SU-DHL-6 (cell line): ENCODE results near the gene CSNK1A1.

Source experiments
- H2AFZ ChIP-seq: fragments of 200-600 bp; sonication (generic); 2 replicates; pipeline ENCODE4 v1.6.1; 2014; ENCODE audit warnings: low read depth, mild to moderate bottlenecking, moderate library complexity, mixed read lengths, antibody characterized with exemption, low read length; ENCODE audit not compliant: severe bottlenecking
- H3F3A ChIP-seq: fragments of 200-600 bp; shearing (Covaris generic); 2 replicates; pipeline ENCODE4 v1.6.0; 2016; ENCODE audit warnings: antibody characterized with exemption, mild to moderate bottlenecking; ENCODE audit not compliant: insufficient read depth
- H3K27ac ChIP-seq: fragments of 200-600 bp; sonication (generic); 2 replicates; pipeline ENCODE4 v1.5.1; 2016; ENCODE audit warnings: low read depth, mild to moderate bottlenecking, low read length, moderate library complexity, mixed read lengths
- H3K27me3 ChIP-seq: fragments of 200-600 bp; sonication (generic), shearing (Covaris generic); 2 replicates; pipeline ENCODE4 v1.6.0; 2014; ENCODE audit warnings: mild to moderate bottlenecking, low read length
- H3K36me3 ChIP-seq: fragments of 200-600 bp; sonication (generic); 2 replicates; pipeline ENCODE4 v1.6.1; 2014; ENCODE audit warnings: mild to moderate bottlenecking, low read length, mixed read lengths
- H3K4me2 ChIP-seq: fragments of 300-600, 200-600 bp; shearing (Covaris generic), sonication (generic); 2 replicates; pipeline ENCODE4 v1.6.0; 2014; ENCODE audit warnings: low read length, low read depth, mild to moderate bottlenecking; ENCODE audit not compliant: poor library complexity, severe bottlenecking
- H3K4me3 ChIP-seq: fragments of 200-600 bp; sonication (generic); 2 replicates; pipeline ENCODE4 v1.5.1; 2014; ENCODE audit warnings: antibody characterized with exemption, low read length, mild to moderate bottlenecking, mixed read lengths; ENCODE audit not compliant: insufficient read depth, poor library complexity, severe bottlenecking
- H3K79me2 ChIP-seq: fragments of 200-600 bp; sonication (generic); 2 replicates; pipeline ENCODE4 v1.6.1; 2014; ENCODE audit warnings: mild to moderate bottlenecking, low read length, moderate library complexity; ENCODE audit not compliant: insufficient read depth
- H3K9ac ChIP-seq: fragments of 200-600 bp; sonication (generic); 2 replicates; pipeline ENCODE4 v1.7.0; 2014; ENCODE audit warnings: mild to moderate bottlenecking, low read length
- H3K9me2 ChIP-seq: fragments of 200-600 bp; sonication (generic); replicated peaks from 2 replicates; pipeline ENCODE4 v1.6.1; 2014; ENCODE audit warnings: low read length; ENCODE audit not compliant: insufficient read depth
- H3K9me3 ChIP-seq: fragments of 200-600 bp; sonication (generic); 2 replicates; pipeline ENCODE4 v1.6.1; 2014; ENCODE audit warnings: low read length, mixed read lengths; ENCODE audit not compliant: insufficient read depth
- H4K20me1 ChIP-seq: fragments of 200-600 bp; sonication (generic); 2 replicates; pipeline ENCODE4 v1.6.1; 2014; ENCODE audit warnings: low read depth, mild to moderate bottlenecking, antibody characterized with exemption, low read length, moderate library complexity, mixed read lengths
- CTCF ChIP-seq: fragments of 200-600 bp; sonication (generic); IDR thresholded peaks from one replicate; pipeline ENCODE4 v1.5.1; 2017; ENCODE audit warnings: antibody characterized with exemption, mild to moderate bottlenecking, low read length, moderate library complexity; ENCODE audit not compliant: insufficient read depth, poor library complexity, severe bottlenecking
- EZH2phosphoT487 ChIP-seq: fragments of 200-600 bp; sonication (generic), shearing (Covaris generic); conservative IDR thresholded peaks from 2 replicates; pipeline ENCODE4 v1.6.1; 2018; ENCODE audit warnings: mild to moderate bottlenecking, antibody characterized with exemption, low read length, moderate library complexity, mixed read lengths

CSNK1A1 gene

GRCh38 chr5:149481485-149481884 is 69.8 kb downstream of the CSNK1A1 start:
- no peak overlapping the region for H2AFZ ChIP-seq
- no peak overlapping the region for H3K4me3 ChIP-seq
- TF ChIP-seq EZH2phosphoT487 (no peak), CTCF (no peak)
- no peaks in the 10 kb centered on the region for H3K79me2 ChIP-seq
- no peak overlapping the region for H3K4me2 ChIP-seq
- no peak overlapping the region for H3K27ac ChIP-seq
- no peak overlapping the region for H3K9ac ChIP-seq
- no peaks in the 10 kb centered on the region for H3K9me3 ChIP-seq
- no peaks in the 10 kb centered on the region for H3K36me3 ChIP-seq
- no peaks in the 10 kb centered on the region for H3F3A ChIP-seq
- H3K9me2 ChIP-seq, result no peaks in the 10 kb centered on the region
- H3K27me3 ChIP-seq, result no peaks in the 10 kb centered on the region
- H4K20me1 ChIP-seq, result no peaks in the 10 kb centered on the region

GRCh38 chr5:149478761-149479160 is 72.5 kb downstream of the CSNK1A1 start:
- Histone ChIP-seq H4K20me1 (no peaks in the 10 kb centered on the region), H3K9me2 (no peaks in the 10 kb centered on the region), H3K27ac (no peak overlapping the region), H3K27me3 (no peaks in the 10 kb centered on the region), H3F3A (no peaks in the 10 kb centered on the region), H3K4me3 (no peak overlapping the region), H2AFZ (no peak overlapping the region), H3K9me3 (no peaks in the 10 kb centered on the region), H3K4me2 (no peak overlapping the region), H3K9ac (no peak overlapping the region), H3K36me3 (no peaks in the 10 kb centered on the region), H3K79me2 (no peaks in the 10 kb centered on the region)
- TF ChIP-seq CTCF (no peak), EZH2phosphoT487 (no peak)

- TF ChIP-seq EZH2phosphoT487 (no peak), CTCF (no peak)
- Histone ChIP-seq H3K9ac (no peak overlapping the region), H3K36me3 (no peaks in the 10 kb centered on the region), H3K27me3 (no peaks in the 10 kb centered on the region), H3K4me3 (no peak overlapping the region), H3K9me3 (no peaks in the 10 kb centered on the region), H3K79me2 (no peaks in the 10 kb centered on the region), H3F3A (no peaks in the 10 kb centered on the region), H2AFZ (no peak overlapping the region), H4K20me1 (no peaks in the 10 kb centered on the region), H3K27ac (no peak overlapping the region), H3K4me2 (no peak overlapping the region), H3K9me2 (no peaks in the 10 kb centered on the region)
These were observed 75.5 kb downstream of the CSNK1A1 start for GRCh38 chr5:149475777-149476176.
